H54 (cell line): ENCODE measurements around the gene MCCC2.
"Not testable (repeated sequence)": the region's sequence is repeated elsewhere in the genome, so short reads cannot be mapped to it uniquely, and the experiment has no call there.

Experiments
- DNase-seq: peaks from one replicate; pipeline ENCODE4 v3.0.0; 2011; ENCODE audit warnings: low spot score, mixed read lengths; ENCODE audit not compliant: insufficient read length
- FAIRE-seq: peaks from 3 replicates; lab custom pipeline; 2011; peaks lifted over from hg19 to GRCh38; lab: Jason Lieb, UNC
- POLR2A ChIP-seq: IDR thresholded peaks from 2 replicates; pipeline ENCODE4 v1.6.1; 2011; ENCODE audit warnings: low read depth, mild to moderate bottlenecking, low read length

The MCCC2 gene

GRCh38 chr5:71663191-71663969 lies 76.2 kb downstream of the MCCC2 start:
- no peak for DNase-seq
- FAIRE-seq = no peak
- TF ChIP-seq POLR2A = no peak

- not testable (repeated sequence) for FAIRE-seq, DNase-seq
Measured at GRCh38 chr5:71664615-71665014, 77.5 kb downstream of the MCCC2 start.

GRCh38 chr5:71666321-71666720 lies 79.2 kb downstream of the MCCC2 start:
- DNase-seq = no peak
- FAIRE-seq = no peak
- no peak for TF ChIP-seq POLR2A

- no peak for FAIRE-seq
- no peak for DNase-seq
- TF ChIP-seq POLR2A = no peak
Measured at GRCh38 chr5:71677977-71678376, 90.8 kb downstream of the MCCC2 start.

- DNase-seq (no peak), FAIRE-seq (no peak)
- TF ChIP-seq POLR2A = no peak
Measured at GRCh38 chr5:71679714-71680113, 92.6 kb downstream of the MCCC2 start.

GRCh38 chr5:71680510-71680909 lies 93.4 kb downstream of the MCCC2 start:
- no peak for TF ChIP-seq POLR2A
- FAIRE-seq (no peak), DNase-seq (no peak)

GRCh38 chr5:71681296-71681695 lies 94.2 kb downstream of the MCCC2 start:
- no peak for DNase-seq
- no peak for TF ChIP-seq POLR2A
- no peak for FAIRE-seq

GRCh38 chr5:71684309-71684708 lies 97.2 kb downstream of the MCCC2 start:
- FAIRE-seq (no peak), DNase-seq (no peak)
- TF ChIP-seq POLR2A = no peak

- no peak for FAIRE-seq
- no peak for DNase-seq
- TF ChIP-seq POLR2A = no peak
Measured at GRCh38 chr5:71693828-71694427, 106.8 kb downstream of the MCCC2 start.

GRCh38 chr5:71695071-71695470 lies 107.9 kb downstream of the MCCC2 start:
- FAIRE-seq (no peak), DNase-seq (no peak)
- no peak for TF ChIP-seq POLR2A

- FAIRE-seq (no peak), DNase-seq (no peak)
- TF ChIP-seq POLR2A = no peak
Measured at GRCh38 chr5:71695595-71695994, 108.5 kb downstream of the MCCC2 start.

- no peak for TF ChIP-seq POLR2A
- DNase-seq (no peak), FAIRE-seq (no peak)
Measured at GRCh38 chr5:71697967-71698366, 110.8 kb downstream of the MCCC2 start.

GRCh38 chr5:71699233-71699632 lies 112.1 kb downstream of the MCCC2 start:
- FAIRE-seq (no peak), DNase-seq (no peak)
- no peak for TF ChIP-seq POLR2A

- FAIRE-seq (no peak), DNase-seq (no peak)
- no peak for TF ChIP-seq POLR2A
Measured at GRCh38 chr5:71699751-71700150, 112.6 kb downstream of the MCCC2 start.

GRCh38 chr5:71700803-71701202 lies 113.7 kb downstream of the MCCC2 start:
- no peak for TF ChIP-seq POLR2A
- FAIRE-seq = no peak
- DNase-seq = no peak

- TF ChIP-seq POLR2A = no peak
- FAIRE-seq (no peak), DNase-seq (no peak)
Measured at GRCh38 chr5:71701407-71701806, 114.3 kb downstream of the MCCC2 start.
